Measurements from ENCODE around the gene FANCF.
"Not testable (repeated sequence)": the region's sequence is repeated elsewhere in the genome, so short reads cannot be mapped to it uniquely, and the experiment has no call there.

DNA sequence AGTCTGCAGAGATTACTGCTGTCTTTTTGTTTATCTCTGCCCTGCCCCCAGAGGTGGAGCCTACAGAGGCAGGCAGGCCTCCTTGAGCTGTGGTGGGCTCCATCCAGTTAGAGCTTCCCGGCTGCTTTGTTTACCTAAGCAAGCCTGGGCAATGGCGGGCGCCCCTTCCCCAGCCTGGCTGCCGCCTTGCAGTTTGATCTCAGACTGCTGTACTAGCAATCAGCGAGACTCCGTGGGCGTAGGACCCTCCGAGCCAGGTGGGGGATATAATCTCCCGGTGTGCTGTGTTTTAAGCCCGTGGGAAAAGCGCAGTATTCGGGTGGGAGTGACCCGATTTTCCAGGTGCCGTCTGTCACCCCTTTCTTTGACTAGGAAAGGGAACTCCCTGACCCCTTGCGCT, 26.7 kb upstream of the FANCF start:
- TF ChIP-seq, protein P1, sequence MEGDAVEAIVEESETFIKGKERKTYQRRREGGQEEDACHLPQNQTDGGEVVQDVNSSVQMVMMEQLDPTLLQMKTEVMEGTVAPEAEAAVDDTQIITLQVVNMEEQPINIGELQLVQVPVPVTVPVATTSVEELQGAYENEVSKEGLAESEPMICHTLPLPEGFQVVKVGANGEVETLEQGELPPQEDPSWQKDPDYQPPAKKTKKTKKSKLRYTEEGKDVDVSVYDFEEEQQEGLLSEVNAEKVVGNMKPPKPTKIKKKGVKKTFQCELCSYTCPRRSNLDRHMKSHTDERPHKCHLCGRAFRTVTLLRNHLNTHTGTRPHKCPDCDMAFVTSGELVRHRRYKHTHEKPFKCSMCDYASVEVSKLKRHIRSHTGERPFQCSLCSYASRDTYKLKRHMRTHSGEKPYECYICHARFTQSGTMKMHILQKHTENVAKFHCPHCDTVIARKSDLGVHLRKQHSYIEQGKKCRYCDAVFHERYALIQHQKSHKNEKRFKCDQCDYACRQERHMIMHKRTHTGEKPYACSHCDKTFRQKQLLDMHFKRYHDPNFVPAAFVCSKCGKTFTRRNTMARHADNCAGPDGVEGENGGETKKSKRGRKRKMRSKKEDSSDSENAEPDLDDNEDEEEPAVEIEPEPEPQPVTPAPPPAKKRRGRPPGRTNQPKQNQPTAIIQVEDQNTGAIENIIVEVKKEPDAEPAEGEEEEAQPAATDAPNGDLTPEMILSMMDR (IDR thresholded peaks at IDR 0.05): not testable (repeated sequence)
- TF ChIP-seq ZFX (IDR thresholded peaks at IDR 0.05; ENCODE audit: borderline replicate concordance): not testable (repeated sequence)
